HG03139 (cell line): ENCODE measurements around the gene GNA15.

Source experiments
- ATAC-seq: cut with Tn5 transposase; IDR thresholded peaks from one replicate; pipeline ENCODE4 v1.9.1; 2021; ENCODE audit not compliant: unreplicated experiment

GNA15 gene

GRCh38 chr19:3120611-3121276, 15.1 kb upstream of the GNA15 start:
- no peak for ATAC-seq

GRCh38 chr19:3121396-3121795, 14.4 kb upstream of the GNA15 start:
- no peak for ATAC-seq

GRCh38 chr19:3121821-3122511, 13.9 kb upstream of the GNA15 start:
- ATAC-seq = no peak

- ATAC-seq = no peak
These were observed 13.3 kb upstream of the GNA15 start for GRCh38 chr19:3122512-3122870.

GRCh38 chr19:3123088-3123721, 12.6 kb upstream of the GNA15 start:
- no peak for ATAC-seq

- ATAC-seq = no peak
These were observed 11.9 kb upstream of the GNA15 start for GRCh38 chr19:3123956-3124355.

- ATAC-seq = no peak
These were observed 11.2 kb upstream of the GNA15 start for GRCh38 chr19:3124630-3125029.

GRCh38 chr19:3125900-3126524, 9.8 kb upstream of the GNA15 start:
- no peak for ATAC-seq

GRCh38 chr19:3129112-3129511, 6.7 kb upstream of the GNA15 start:
- no peak for ATAC-seq

- no peak for ATAC-seq
These were observed 4.7 kb upstream of the GNA15 start for GRCh38 chr19:3131168-3131567.

- no peak for ATAC-seq
These were observed 2.7 kb upstream of the GNA15 start for GRCh38 chr19:3132971-3133792.

GRCh38 chr19:3133793-3134116, 2.1 kb upstream of the GNA15 start:
- no peak for ATAC-seq

- no peak for ATAC-seq
These were observed 837 bp downstream of the GNA15 start for GRCh38 chr19:3136684-3137055.

- ATAC-seq = no peak
These were observed 1.3 kb downstream of the GNA15 start for GRCh38 chr19:3137119-3137518.

GRCh38 chr19:3138268-3138667, 2.4 kb downstream of the GNA15 start:
- ATAC-seq = no peak

GRCh38 chr19:3140667-3141038, 4.8 kb downstream of the GNA15 start:
- ATAC-seq = no peak

- no peak for ATAC-seq
These were observed 6.4 kb downstream of the GNA15 start for GRCh38 chr19:3142292-3142670.

GRCh38 chr19:3142781-3143337, 7.0 kb downstream of the GNA15 start:
- no peak for ATAC-seq

GRCh38 chr19:3145909-3146676, 10.3 kb downstream of the GNA15 start:
- ATAC-seq = no peak

GRCh38 chr19:3146677-3147100, 10.9 kb downstream of the GNA15 start:
- no peak for ATAC-seq
